ENCODE data around the gene CYS1. TPM values are rescaled to one million over a fixed set of nuclear protein-coding genes. Genes with fewer than 3 reads are reported as not detected.

Gene CYS1
- total RNA-seq, 3 donors from 2014 or later = 0.58 to 5.1 (median 0.98) TPM

DNA sequence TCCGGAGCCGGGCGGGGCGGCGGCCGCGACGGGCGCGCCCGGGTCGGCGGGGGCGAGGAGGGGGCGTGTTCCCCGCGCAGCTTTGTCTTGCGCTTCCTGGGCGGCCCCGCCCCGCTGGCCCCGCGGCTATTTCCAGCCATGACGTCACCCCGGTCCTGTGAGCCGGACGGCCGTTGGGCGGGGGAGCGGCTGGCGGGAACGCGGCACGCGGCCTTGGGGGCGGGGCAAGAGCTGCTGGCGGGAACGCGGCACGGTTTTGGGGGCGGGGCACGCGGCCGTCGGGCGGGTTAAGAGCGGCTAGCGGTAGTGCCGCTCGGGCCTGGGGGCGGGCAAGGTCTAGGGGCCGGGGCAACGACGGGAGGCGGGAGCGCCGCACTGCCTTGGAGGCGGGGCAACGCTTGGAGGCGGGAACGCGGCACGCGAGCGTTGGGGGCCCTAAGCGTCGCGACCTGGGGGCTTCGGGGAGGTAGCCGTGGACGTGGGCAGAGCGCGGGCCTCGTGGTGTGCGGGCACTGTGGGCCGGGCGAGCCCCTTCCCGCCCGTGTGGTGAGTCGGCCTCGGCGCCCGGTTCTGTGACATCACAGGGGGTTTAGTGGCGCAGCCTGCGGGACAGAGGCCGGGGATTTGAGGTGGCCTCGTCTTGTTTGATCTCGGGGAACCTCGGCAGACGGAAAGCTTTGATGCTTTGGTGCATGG, 36.2 kb downstream of the CYS1 start:
- intact Hi-C loops (cut with DNase I, micrococcal nuclease) = loop anchor here in 1 of 2 donors (10.0 kb wide), 1 partner anchor 59 kb away; no protein-coding TSS in a partner anchor
- H3K4me1 ChIP-seq (ENCODE audit: low read depth) = peaks cover 5% of the 10 kb centered on the region
- peak; percentile 97 to 98 (median 97) for DNase-seq
- ATAC-seq = peak; percentile 83
- H3K9me3 ChIP-seq = no peaks in the 10 kb centered on the region
- H3K4me3 ChIP-seq = peak overlapping the region; percentile 3
- no peak for TF ChIP-seq CTCF (IDR thresholded peaks at IDR 0.05)
- no peaks in the 10 kb centered on the region for H3K36me3 ChIP-seq (ENCODE audit: low read depth)

GRCh38 chr2:10043256-10043905, 36.8 kb downstream of the CYS1 start, which contains the start of gene KLF11:
Gene KLF11 (plus strand): TSS chr2:10043550. CDS start chr2:10043717, 167 bp downstream.
- DNase-seq = peak; percentile 93 to 95 (median 93)
- intact Hi-C loops (cut with DNase I, micrococcal nuclease) = loop anchor here in 1 of 2 donors (10.0 kb wide), 1 partner anchor 59 kb away; no protein-coding TSS in a partner anchor
- H3K9me3 ChIP-seq = no peaks in the 10 kb centered on the region

GRCh38 chr2:10042301-10043161, 37.7 kb downstream of the CYS1 start:
- intact Hi-C loops (cut with DNase I, micrococcal nuclease) = loop anchor here in 1 of 2 donors (10.0 kb wide), 1 partner anchor 58 kb away; no protein-coding TSS in a partner anchor
- no peak for TF ChIP-seq CTCF (IDR thresholded peaks at IDR 0.05)
- Histone ChIP-seq H3K4me1 (ENCODE audit: low read depth) (peaks cover 5% of the 10 kb centered on the region), H3K9me3 (no peaks in the 10 kb centered on the region), H3K4me3 (no peak overlapping the region), H3K36me3 (ENCODE audit: low read depth) (no peaks in the 10 kb centered on the region)
- no peak for ATAC-seq
- DNase-seq = peak; percentile 72 to 81 (median 79)

More at GRCh38 chr2:10043256-10043905, 36.8 kb downstream of the CYS1 start, which contains the start of gene KLF11:
- no peaks in the 10 kb centered on the region for H3K36me3 ChIP-seq (ENCODE audit: low read depth)
- no peak for TF ChIP-seq CTCF (IDR thresholded peaks at IDR 0.05)
- peaks cover 5% of the 10 kb centered on the region for H3K4me1 ChIP-seq (ENCODE audit: low read depth)
- peak within 1 kb of the TSS; percentile 3 for H3K4me3 ChIP-seq
- peak; percentile 88 for ATAC-seq

GRCh38 chr2:10041711-10042110, 38.5 kb downstream of the CYS1 start:
- ATAC-seq = no peak
- Histone ChIP-seq H3K4me3 (no peak overlapping the region), H3K36me3 (ENCODE audit: low read depth) (no peaks in the 10 kb centered on the region), H3K4me1 (ENCODE audit: low read depth) (peaks cover 5% of the 10 kb centered on the region), H3K9me3 (no peaks in the 10 kb centered on the region)
- peak in 1 of 3 donors; percentile 54 for DNase-seq
- no peak for TF ChIP-seq CTCF (IDR thresholded peaks at IDR 0.05)
- intact Hi-C loops (cut with DNase I, micrococcal nuclease) = loop anchor here in 1 of 2 donors (10.0 kb wide), 1 partner anchor 57 kb away; no protein-coding TSS in a partner anchor

All from mucosa of descending colon (tissue), 3 donors.